Measurements from ENCODE around the gene NCL. TPM values are rescaled to one million over a fixed set of nuclear protein-coding genes. Genes with fewer than 3 reads are reported as not detected.
A peak's percentile ranks its signal among the peaks of the same experiment; 100 is the strongest.
"Not testable (repeated sequence)": the region's sequence is repeated elsewhere in the genome, so short reads cannot be mapped to it uniquely, and the experiment has no call there.

NCL gene
- total RNA-seq, 1 donor from 2014 or later, result 107 TPM

DNA sequence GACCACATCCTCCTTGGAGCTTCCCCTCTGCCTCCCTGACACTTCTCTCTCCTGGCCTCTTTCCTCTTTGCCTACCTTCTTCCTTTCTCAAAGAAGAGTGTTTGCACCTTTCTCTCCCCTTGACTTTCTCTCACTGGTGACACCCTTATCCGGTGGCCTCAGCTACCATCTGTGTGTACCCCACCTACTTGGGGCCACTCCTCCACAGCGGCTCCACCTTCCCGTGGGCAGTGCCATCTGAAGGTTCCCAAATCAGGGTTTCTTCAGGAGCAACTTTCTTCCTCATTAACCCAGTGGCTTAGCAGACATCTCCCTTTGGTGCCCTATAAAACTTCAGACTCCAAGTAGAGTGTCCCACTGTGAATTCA is 5.3 kb upstream of the NCL start:
- no peak for DNase-seq (ENCODE audit: low read depth in 2 of 2)

DNA sequence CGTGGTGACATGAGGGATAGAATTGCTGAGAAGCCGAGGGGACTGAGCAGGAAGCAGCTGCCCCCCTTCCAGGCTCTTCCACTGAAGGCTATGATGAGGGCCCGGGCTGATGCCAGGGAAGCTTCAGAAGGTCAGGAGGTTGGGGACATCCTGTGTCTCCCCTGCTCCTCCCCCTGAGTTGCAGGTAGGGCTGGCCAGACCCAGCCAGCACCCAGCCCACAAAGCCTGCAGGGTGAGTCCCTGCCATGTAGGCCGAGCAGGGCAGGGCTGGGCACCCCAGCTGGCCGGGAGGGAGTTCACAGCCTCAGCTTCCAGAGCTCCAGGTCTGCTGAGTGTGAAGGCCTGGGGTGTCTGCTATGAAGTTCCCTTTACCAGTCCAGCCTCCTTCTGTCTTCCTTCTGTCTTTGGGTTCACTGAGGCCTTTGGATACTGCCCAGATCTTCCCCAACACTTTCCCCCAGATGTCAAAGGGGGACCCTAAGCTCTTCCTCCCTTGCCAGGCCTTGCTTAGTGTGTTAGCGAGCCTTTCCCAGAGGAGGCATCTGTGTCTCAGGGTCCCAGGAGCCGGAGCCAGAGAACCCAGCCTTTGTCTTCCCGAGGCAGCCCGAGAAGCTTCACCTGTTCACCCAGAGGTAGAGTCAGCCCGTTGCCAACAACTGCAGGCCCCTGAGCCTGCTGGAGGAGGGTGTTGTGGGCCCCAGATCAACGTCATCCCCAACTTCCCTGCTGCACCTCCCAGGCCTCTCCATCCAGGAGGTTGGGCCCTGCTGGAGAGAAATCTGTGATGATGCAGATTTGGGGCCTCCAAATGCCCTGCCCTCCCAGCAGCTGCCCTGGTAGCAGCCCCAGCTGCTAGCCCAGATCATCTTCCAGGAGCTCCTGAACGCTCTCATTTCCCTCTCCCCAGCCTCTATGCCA is 3.6 kb upstream of the NCL start:
- no peak for DNase-seq (ENCODE audit: low read depth in 2 of 2)

DNA sequence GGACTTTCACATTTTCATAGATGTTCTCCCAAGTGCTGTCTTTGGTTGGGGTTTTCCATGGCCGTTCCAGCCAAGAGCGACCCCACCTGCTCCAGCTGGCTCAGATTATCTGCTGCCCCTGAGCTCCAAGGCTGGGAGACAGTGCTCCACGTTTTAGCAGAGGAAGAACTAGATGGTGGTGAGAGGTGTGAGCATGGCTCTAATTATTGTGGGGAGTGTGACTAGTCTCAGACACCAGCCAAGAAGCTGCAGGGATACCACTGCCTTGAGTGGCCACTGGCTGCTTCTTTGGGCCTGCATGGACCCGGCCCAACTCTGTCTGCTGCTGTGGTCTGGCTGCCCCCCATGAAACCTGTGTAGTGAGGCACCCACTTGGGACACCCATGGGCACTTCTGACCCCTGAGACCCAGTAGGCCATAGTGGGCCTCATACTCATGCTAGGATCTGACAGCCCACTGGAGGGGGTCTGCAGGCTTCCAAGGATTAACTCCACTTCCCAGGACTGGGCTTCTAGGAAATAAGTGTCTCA is 2.8 kb upstream of the NCL start:
- no peak for DNase-seq (ENCODE audit: low read depth in 2 of 2)

DNA sequence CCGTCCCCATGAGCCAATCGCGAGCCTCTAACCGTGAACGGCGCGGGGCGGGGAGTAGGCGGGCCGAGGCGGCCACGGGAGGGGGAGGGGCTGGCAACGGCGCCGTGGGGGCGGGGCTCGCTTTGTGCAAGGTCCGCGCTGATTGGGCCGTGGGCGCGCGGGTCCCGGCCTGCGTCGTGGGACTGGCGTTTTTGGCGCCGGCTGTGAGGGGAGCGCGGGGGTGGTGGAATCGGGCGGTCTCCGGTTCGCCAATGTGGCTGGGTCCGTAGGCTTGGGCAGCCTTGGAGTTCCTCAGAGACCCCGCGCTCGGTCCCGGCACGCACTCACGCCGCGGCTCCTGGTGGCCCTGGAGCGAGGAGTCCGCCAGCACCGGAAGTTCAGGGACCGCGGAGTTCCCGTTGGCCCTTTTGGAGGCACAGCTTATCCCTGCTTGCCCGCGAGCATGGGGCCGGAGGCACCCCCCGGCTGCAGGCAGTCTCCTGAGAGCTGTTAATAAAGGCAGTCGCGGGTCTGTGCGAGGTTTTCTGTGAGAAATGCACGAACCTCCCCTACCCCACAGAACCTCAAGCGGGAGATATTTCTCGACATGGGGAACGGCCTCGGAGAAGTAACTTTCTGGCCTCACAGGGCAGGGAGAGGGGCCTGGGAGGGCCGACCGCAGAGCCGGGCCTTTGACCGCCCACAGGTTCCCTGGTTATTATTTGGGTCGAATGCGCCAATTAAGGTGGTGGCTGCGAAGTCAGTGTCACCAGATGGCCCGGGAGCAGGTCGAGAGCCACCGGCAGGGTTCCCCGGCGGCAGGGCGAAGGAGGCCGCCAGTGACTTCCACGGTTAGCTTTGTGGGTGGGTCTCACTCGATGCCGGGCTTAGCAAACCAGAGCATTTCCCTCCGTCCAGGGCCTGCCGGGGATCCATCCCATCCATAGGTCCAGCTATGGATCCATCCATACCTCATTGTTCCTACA is 574 bp upstream of the NCL start:
- peak in 1 of 2 donors; percentile 19 for DNase-seq (ENCODE audit: low read depth in 2 of 2)

DNA sequence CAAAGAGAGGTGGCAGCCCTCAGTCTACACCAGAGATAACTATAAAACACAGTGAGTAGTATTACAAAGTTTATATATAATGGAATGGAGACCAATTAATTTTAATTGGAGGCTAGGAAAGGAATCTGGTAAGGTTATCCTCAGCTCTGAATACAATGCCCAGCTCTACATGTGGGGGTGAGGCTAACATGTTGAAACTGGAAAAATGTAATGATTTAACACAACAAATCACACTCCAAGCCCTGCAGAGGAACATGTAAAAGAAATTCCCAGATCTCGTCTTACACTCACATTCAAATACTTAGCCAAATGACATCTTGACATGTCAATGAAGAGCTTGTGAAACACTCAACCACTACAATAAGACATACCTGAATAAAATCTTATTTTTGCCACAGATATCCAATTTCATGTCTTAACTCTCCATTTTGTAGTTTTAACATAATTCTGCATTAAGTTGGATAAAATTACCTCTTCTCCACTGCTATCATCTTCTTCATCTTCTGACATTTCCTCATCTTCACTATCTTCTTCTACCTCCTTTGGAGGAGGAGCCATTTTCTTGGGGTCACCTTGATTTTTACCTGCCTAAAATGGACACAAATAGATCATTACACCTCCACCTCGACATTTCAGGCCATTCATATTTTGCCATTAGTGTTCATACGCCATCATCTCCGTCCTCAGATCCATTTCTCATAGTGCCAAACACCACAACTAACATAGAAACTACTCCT is 1.4 kb downstream of the NCL start:
- no peak for DNase-seq (ENCODE audit: low read depth in 2 of 2)

DNA sequence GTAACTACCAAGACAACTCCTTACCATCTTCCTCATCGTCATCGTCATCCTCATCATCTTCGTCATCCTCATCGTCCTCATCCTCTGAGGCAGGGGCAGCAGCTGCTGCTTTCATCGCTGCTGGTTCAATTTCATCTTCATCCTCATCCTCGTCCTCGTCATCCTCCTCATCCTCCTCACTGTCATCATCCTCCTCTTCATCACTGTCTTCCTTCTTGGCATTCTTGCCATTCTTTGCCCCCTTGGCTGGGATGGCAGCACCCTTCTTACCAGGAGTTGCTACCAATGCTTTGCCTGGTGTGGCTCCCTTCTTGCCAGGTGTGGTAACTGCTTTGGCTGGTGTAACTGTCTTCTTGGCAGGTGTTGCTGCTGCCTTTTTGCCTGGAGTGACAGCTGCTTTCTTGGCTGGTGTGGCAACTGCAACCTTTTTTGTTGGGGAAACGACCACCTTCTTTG is 2.7 kb downstream of the NCL start:
- DNase-seq (ENCODE audit: low read depth in 2 of 2), result no peak

DNA sequence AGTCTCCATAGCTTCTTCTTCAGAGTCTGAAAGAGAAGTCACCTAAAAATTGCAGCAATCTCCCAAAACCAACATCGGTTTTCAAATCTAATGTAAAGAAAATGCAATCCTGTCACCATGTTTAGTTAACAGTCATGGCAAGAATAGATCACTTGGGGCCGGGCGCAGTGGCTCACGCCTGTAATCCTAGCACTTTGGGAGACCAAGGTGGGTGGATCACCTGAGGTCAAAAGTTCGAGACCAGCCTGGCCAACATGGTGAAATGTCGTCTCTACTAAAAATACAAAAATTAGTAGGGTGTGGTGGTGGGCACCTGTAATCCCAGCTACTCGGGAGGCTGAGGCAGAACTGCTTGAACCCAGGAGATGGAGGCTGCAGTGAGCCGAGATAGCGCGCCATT is 3.4 kb downstream of the NCL start:
- not testable (repeated sequence) for DNase-seq (ENCODE audit: low read depth in 2 of 2)

DNA sequence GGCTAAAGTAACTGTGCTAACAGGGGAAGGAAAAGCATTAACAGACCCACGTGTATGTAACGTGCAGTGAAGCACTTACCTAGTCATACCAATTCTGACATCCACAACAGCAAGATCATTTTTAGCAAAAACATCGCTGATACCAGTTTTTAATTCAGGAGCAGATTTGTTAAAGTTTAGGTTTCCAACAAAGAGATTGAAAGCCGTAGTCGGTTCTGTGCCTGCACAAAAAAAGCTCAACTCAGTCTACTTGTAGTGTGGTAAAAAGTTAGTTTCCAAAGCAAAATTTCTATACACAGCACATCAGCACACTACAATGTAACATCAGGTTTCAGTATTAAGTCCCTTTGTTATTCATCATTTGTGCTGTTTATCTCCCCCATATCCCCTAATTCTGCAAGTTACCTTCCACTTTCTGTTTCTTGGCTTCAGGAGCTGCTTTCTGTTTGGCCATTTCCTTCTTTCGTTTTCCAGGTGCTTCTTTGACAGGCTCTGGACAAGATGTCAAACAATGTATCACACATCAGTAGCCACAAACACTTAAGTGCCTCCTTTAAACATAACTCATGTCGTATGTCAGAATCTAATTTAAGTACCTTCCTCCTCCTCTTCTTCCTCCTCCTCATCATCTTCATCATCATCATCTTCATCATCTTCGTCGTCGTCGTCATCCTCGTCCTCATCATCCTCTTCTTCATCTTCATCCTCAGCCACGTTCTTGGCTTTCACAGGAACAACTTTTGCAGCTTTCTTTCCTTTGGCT is 4.0 kb downstream of the NCL start:
- no peak for DNase-seq (ENCODE audit: low read depth in 2 of 2)

DNA sequence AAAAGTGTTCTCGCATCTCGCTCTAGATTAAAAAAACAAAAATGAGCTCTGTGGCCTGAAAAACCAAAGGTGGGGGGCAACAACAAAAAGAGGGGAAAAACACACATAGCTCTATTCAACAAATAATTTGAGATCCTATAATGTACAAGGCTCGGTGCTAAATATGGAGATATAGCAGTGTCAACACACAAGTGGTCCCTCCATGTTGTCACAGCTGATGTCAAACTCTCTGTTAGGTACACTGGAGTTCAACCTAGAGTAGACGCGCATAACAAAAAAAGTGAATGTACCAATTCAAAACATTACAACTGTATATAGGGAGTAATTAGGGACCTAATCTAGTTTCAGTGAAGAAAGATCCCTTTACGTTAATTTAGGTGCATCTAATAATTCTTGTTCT is 5.9 kb downstream of the NCL start:
- DNase-seq (ENCODE audit: low read depth in 2 of 2), result no peak

DNA sequence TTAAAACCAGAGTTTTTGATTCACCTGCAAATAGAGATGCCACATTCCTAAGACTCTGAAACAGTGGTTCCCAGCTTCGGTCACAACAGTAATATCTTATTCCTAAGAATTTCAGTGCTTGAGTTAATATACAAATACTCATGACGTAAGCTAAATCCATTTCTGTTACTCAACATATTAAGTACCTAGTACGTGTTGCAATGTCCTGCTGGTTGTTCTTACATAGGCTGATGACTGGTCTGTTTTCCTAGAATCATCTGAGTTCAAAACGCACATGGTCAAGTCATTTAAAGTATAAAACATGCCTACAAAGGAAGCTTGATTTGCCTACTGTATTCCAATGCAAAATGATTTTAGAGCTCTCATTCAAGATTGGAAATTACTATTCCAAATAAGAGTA is 7.2 kb downstream of the NCL start:
- no peak for DNase-seq (ENCODE audit: low read depth in 2 of 2)

DNA sequence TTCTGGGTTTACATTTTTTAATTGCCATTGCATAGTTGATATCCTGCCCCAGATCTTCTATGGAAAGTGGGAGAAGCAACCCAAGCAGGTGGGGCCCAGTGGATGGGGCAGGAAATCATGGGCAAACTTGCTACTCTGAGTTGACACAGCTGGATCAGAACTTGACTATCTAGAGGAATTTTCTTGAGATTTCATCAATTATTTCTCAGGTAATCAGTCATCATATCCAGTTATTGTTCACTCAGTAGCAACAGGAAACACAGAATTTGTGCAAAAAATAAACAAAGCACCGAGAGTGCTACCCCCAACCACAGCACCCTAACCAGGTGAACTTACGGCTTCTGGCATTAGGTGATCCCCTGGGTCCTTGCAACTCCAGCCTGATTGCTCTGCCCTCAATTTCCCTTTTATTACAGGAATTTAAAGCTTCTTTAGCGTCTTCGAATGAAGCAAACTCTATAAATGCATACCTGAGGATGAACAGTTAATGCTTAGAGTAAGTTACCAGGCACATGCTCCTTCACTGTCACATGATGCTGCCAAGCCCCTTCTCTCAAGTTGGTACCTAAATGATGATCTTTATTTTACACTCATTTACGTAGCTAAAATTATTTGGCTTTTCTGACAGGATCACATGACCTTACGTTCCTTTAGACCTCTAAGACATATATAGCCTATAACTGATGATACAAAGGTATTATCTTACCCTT is 7.8 kb downstream of the NCL start:
- DNase-seq (ENCODE audit: low read depth in 2 of 2), result no peak

DNA sequence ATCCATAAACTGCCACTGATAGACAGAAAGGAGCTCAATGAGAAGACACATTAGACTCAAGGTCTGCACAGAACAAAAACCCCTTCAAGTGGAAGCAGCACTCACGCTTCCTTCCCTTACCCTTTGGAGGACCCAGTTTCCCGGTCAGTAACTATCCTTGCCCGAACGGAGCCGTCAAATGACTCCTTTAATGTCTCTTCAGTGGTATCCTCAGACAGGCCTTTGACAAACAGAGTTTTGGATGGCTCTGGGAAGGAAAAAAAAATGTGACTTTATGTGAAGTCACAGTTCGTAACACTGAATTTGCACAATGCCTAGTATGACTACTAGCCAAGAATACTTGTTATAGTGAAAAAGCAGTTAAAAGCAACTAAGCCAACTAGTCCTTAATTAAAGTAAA is 8.4 kb downstream of the NCL start:
- DNase-seq (ENCODE audit: low read depth in 2 of 2), result no peak

DNA sequence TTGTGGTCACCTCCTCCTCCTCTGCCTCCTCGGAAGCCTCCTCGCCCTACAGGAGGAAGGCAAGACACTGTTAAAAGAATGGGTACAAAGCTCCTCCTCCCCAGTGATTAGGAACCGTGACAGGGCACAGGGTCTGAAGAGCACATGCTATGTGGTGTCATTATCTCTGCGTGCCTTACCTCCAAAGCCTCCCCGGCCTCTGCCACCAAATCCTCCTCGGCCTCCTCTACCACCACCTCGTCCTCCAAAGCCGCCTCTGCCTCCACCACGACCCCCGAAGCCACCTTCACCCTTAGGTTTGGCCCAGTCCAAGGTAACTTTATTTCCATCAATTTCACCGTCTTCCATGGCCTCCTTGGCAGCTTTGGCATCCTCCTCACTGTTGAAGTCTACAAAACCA is 9.1 kb downstream of the NCL start:
- no peak for DNase-seq (ENCODE audit: low read depth in 2 of 2)

DNA sequence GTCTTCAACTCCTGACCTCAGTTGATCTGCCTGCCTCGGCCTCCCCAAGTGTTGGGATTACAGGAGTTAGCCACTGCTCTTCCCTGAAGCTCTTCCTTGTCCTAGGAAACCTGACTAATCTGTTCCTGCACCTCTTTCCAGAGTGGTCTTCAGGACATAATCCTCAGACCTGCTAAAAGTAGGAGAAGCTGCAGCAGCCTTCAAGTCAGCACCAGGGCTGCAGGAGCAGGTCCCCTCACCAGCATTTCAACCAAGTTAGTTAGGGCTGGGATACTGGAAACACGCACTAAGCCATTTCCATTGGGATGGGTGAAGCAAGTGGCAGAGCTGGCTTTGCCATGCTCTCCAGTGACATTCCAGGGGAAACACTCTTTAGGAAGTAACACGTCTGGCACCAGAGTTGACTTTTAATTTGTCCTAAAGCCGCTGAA is 9.9 kb downstream of the NCL start:
- no peak for DNase-seq (ENCODE audit: low read depth in 2 of 2)

DNA sequence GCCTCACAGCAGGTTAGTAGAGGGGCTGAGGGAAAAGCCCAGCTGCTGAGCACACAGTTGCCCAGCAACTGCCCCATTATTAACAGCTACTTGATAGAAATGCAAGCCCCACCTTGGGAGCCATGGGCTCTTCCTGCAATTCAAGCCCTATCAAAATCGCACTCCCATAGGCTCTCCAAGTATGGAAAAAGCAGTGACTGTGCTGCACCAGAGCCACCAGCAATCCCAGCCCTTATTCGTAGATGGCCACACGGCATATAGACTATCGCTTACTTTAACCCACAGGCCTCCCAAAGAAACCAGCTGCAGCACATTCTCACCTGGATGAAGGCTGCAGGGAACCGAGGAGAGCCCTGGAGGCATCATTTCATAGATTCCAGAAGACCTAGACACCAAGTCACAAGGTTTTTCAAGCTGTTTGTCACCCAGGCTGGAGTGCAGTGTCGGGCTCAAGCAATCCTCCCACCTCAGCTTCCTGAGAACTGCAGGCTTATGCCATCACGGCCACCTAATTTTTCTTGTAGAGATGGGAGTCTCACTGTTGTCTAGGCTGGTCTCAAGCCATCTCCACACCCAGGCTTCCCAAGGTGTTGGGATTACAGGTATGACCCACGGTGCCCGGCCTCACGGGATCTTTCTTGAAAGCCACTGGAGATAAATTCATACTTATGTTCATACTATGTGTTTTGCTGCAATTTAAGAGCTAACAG is 11.3 kb downstream of the NCL start:
- DNase-seq (ENCODE audit: low read depth in 2 of 2), result no peak

DNA sequence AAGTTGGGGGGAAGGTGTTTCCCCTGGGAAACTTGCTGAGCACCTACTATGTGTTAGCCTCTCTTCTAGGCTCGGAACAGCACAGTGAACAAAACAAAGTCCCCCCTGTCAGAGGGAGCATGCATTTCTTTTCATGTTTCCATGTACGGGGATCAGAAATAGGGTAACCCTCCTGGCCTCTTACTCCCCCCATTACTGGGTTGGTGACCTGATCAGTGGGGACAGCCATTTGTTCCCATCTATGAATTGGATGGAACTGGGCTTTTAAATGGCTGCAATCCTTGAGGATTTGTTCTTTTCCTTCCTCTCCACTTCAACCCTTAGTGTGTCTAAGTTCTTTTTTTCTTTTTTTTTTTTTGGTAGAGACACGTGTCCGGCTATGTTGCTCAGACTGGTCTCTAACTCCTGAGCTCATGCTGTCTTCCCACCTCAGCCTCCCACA is 13.7 kb downstream of the NCL start:
- DNase-seq (ENCODE audit: low read depth in 2 of 2), result no peak

DNA sequence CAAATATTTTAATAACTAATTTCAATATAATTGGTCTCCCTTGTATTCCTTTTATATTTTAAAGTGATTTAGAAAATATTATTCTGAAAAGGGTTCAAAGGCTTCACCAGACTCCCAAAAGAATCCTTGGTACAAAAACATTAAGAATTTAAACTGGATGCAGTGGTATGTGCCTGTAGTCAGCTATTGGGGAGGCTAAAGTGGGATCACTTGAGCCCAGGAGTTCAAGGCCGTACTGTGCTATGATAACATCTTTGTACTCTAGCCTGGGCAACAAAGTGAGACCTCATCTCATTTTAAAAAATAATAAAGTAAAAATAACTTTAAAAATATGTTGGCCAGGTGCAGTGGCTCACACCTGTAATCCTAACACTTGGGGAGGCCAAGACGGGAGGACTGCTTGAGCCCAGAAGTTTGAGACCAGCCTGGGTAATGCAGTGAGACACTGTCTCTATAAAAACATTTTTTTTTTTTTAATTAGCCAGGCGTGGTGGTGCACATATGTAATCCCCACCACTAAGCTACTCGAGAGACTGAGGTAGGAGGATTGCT is 14.7 kb downstream of the NCL start:
- DNase-seq (ENCODE audit: low read depth in 2 of 2), result no peak

DNA sequence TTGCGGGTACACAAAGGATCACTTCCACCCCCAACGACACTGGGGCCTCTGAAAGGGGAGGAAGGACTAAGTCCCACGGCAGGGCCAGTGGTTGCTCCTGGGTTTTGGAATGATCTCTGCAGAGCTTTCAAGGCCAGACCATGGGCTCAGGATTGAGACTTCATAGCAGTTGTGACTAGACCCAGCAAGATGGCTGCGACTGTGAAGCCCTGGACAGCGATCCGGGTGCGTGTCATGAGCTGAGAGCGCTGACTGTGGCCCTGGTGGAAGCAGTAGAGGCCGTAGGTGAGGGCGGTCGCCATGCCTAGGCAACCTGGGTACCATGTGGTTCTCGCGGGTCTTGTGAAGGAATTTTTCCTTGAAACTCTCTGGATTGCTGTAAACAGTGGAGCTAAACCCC is 27.3 kb downstream of the NCL start:
- DNase-seq (ENCODE audit: low read depth in 2 of 2), result no peak

DNA sequence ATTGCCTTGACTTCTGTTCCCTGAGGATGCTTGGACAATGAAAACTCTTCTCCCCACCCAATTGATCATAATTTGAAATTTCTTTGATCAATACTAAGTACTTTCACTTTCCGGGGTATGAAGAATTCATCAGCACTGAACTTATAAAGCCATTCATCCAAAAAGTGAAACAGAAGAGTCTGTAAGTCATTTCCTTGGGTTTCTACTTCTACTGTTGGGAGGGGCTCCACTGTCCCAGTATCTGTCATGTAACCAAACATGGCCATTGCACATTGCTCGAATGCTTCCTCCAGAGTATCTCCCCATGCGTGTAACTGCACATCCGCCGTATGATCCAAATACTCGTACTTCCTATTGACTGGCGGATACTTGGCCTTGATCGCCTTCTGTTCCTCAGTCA is 30.3 kb downstream of the NCL start:
- DNase-seq (ENCODE audit: low read depth in 2 of 2), result no peak

Data from dermis microvascular lymphatic vessel endothelial cell (primary cell).